Ovary (tissue), 3 donors: ENCODE measurements around the gene OLA1.

Source experiments
- CTCF ChIP-seq, 3 donors: fragments of 450-650 bp in 2 of 3; fragments of 200-600 bp in 1 of 3; IDR thresholded peaks; one replicate each; pipeline versions ENCODE4 v1.5.1 to v1.8.0; 2016 to 2022; ENCODE audit warnings: antibody characterized with exemption in 3 of 3, mild to moderate bottlenecking in 1 of 3
- EP300 ChIP-seq: sonication (generic); formaldehyde crosslinking; IDR thresholded peaks from one replicate; pipeline ENCODE4 v1.6.1; 2017; ENCODE audit warnings: antibody characterized with exemption
- donor health status: DM: no; HTN: no; CAD: no.

GRCh38 chr2:174040417-174040701, 208.0 kb downstream of the OLA1 start:
- TF ChIP-seq CTCF (IDR thresholded peaks at IDR 0.05) = no peak
- TF ChIP-seq EP300 = no peak
